A549 (cell line): ENCODE results near the gene MYO1C. TPM values are rescaled to one million over a fixed set of nuclear protein-coding genes. Genes with fewer than 3 reads are reported as not detected.
A peak's percentile ranks its signal among the peaks of the same experiment; 100 is the strongest.

ENCODE experiments used
- ATAC-seq, 2 experiments: fragments of 200-7000 bp in 1 of 2; fragments of >200 bp in 1 of 2; cut with Nextera tagmentation in 1 of 2; cut with Tn5 transposase in 1 of 2; 3 replicates each; pipeline versions ENCODE4 v1.8.0 to v1.9.1; 2018 to 2020; ENCODE audit warnings: mild to moderate bottlenecking in 1 of 2, moderate library complexity in 1 of 2
- CTCF ChIA-PET: fragments of 300-600 bp; sonication (Branson Sonifier 250); formaldehyde crosslinking; extraction: SDS; loops from one replicate; lab custom pipeline; 2021; ENCODE audit warnings: antibody characterized with exemption, inconsistent platforms; lab: Yijun Ruan, JAX
- POLR2A ChIA-PET: fragments of 350-600 bp; formaldehyde crosslinking; extraction: SDS; loops from one replicate; lab custom pipeline; 2021; ENCODE audit warnings: antibody characterized with exemption, inconsistent platforms; lab: Yijun Ruan, JAX
- DNase-seq, 2 experiments: peaks; one replicate each; pipeline versions ENCODE4 v3.0.0 to v3.0.0-alpha.2; 2011 to 2016; ENCODE audit warnings: low read depth in 1 of 2, low spot score in 1 of 2
- FAIRE-seq: peaks from 2 replicates; lab custom pipeline; 2011; peaks lifted over from hg19 to GRCh38; lab: Jason Lieb, UNC
- H3K27ac ChIP-seq, 2 experiments: fragments of >200 bp; sonication (Bioruptor Twin); formaldehyde crosslinking; 3 replicates each; pipeline ENCODE4 v1.5.1; 2016 to 2017
- H3K4me1 ChIP-seq: fragments of >200 bp; sonication (Bioruptor Twin); formaldehyde crosslinking; 3 replicates; pipeline ENCODE4 v1.6.1; 2016
- H3K4me2 ChIP-seq: fragments of >200 bp; sonication (Bioruptor Twin); formaldehyde crosslinking; 3 replicates; pipeline ENCODE4 v1.6.1; 2016
- H3K4me3 ChIP-seq: fragments of >200 bp; sonication (Bioruptor Twin); formaldehyde crosslinking; 3 replicates; pipeline ENCODE4 v1.5.1; 2016
- H3K9me3 ChIP-seq: fragments of >200 bp; sonication (Bioruptor Twin); formaldehyde crosslinking; 3 replicates; pipeline ENCODE4 v1.6.1; 2016
- BHLHE40 ChIP-seq: IDR thresholded peaks from 2 replicates; pipeline ENCODE4 v1.6.1; 2012; ENCODE audit warnings: low read depth, low read length, inconsistent platforms
- CBX2 ChIP-seq: fragments of 200-600 bp; sonication (generic); IDR thresholded peaks from 2 replicates; pipeline ENCODE4 v1.6.1; 2016; ENCODE audit warnings: low read depth, mild to moderate bottlenecking, borderline replicate concordance
- CHD4 ChIP-seq: fragments of 200-600 bp; sonication (generic); IDR thresholded peaks from 2 replicates; pipeline ENCODE4 v1.6.1; 2016; ENCODE audit warnings: antibody characterized with exemption, mild to moderate bottlenecking, borderline replicate concordance
- EHF ChIP-seq: fragments of 250-450 bp; sonication (Bioruptor Pico); IDR thresholded peaks from 2 replicates; pipeline ENCODE4 v1.5.0; 2020; ENCODE audit warnings: mild to moderate bottlenecking
- EHMT2 ChIP-seq: fragments of 200-600 bp; sonication (generic); IDR thresholded peaks from 2 replicates; pipeline ENCODE4 v1.6.1; 2016; ENCODE audit warnings: antibody characterized with exemption, low read depth, mild to moderate bottlenecking, moderate library complexity
- ESRRA ChIP-seq: fragments of 150-350 bp; IDR thresholded peaks from 2 replicates; pipeline ENCODE4 v1.6.1; 2014; ENCODE audit warnings: mild to moderate bottlenecking, low read length, borderline replicate concordance
- FOSB ChIP-seq: fragments of 250-450 bp; sonication (Bioruptor Pico); IDR thresholded peaks from 2 replicates; pipeline ENCODE4 v1.5.0; 2020; ENCODE audit warnings: mild to moderate bottlenecking, moderate library complexity
- FOXS1 ChIP-seq: fragments of 250-450 bp; sonication (Bioruptor Pico); IDR thresholded peaks from 2 replicates; pipeline ENCODE4 v1.5.0; 2020; ENCODE audit warnings: mild to moderate bottlenecking, moderate library complexity
- GATA3 ChIP-seq: IDR thresholded peaks from 2 replicates; pipeline ENCODE4 v1.6.1; 2012; ENCODE audit warnings: borderline replicate concordance
- HDAC2 ChIP-seq: fragments of 200-600 bp; sonication (generic); IDR thresholded peaks from 2 replicates; pipeline ENCODE4 v1.6.1; 2016
- HEYL ChIP-seq: fragments of 250-450 bp; sonication (Bioruptor Pico); IDR thresholded peaks from 2 replicates; pipeline ENCODE4 v1.8.0; 2021; ENCODE audit warnings: mild to moderate bottlenecking, moderate library complexity
- HOXA7 ChIP-seq: fragments of 250-450 bp; sonication (Bioruptor Pico); IDR thresholded peaks from 2 replicates; pipeline ENCODE4 v1.5.0; 2020; ENCODE audit warnings: mild to moderate bottlenecking, moderate library complexity
- HOXB5 ChIP-seq: fragments of 250-450 bp; sonication (Bioruptor Pico); IDR thresholded peaks from 2 replicates; pipeline ENCODE4 v1.5.0; 2020; ENCODE audit warnings: mild to moderate bottlenecking, moderate library complexity
- JUN ChIP-seq, 2 experiments: fragments of >200 bp; sonication (Bioruptor Twin); formaldehyde crosslinking; IDR thresholded peaks; 2 replicates in 1 of 2; 3 replicates in 1 of 2; pipeline ENCODE4 v1.6.1; 2016 to 2017
- JUNB ChIP-seq: fragments of >200 bp; sonication (Bioruptor Twin); formaldehyde crosslinking; IDR thresholded peaks from 2 replicates; pipeline ENCODE4 v1.6.1; 2016
- MAX ChIP-seq: IDR thresholded peaks from 2 replicates; pipeline ENCODE4 v1.6.1; 2012
- NR3C1 ChIP-seq: fragments of >200 bp; sonication (Bioruptor Twin); formaldehyde crosslinking; IDR thresholded peaks from 3 replicates; pipeline ENCODE4 v1.6.1; 2017
- PHF8 ChIP-seq: fragments of 200-600 bp; sonication (generic); IDR thresholded peaks from 2 replicates; pipeline ENCODE4 v1.6.1; 2016; ENCODE audit warnings: low read depth, mild to moderate bottlenecking, antibody characterized with exemption, moderate library complexity, borderline replicate concordance
- POLR2A ChIP-seq: IDR thresholded peaks from 2 replicates; pipeline ENCODE4 v1.6.1; 2012; ENCODE audit warnings: mild to moderate bottlenecking, low read length
- RAD21 ChIP-seq, 2 experiments: fragments of >200 bp in 1 of 2; sonication (Bioruptor Twin) in 1 of 2; formaldehyde crosslinking in 1 of 2; IDR thresholded peaks in 1 of 2; conservative IDR thresholded peaks in 1 of 2; 2 replicates in 1 of 2; 3 replicates in 1 of 2; pipeline ENCODE4 v1.6.1; 2012 to 2018; ENCODE audit warnings: inconsistent platforms in 1 of 2
- RARB ChIP-seq: fragments of 250-450 bp; sonication (Bioruptor Pico); IDR thresholded peaks from 2 replicates; pipeline ENCODE4 v1.8.0; 2021; ENCODE audit warnings: mild to moderate bottlenecking, moderate library complexity
- RNF2 ChIP-seq: fragments of 200-600 bp; sonication (generic); IDR thresholded peaks from 2 replicates; pipeline ENCODE4 v1.6.1; 2016; ENCODE audit warnings: low read depth, mild to moderate bottlenecking, antibody characterized with exemption, moderate library complexity, borderline replicate concordance
- SMC3 ChIP-seq: fragments of >200 bp; sonication (Bioruptor Twin); formaldehyde crosslinking; IDR thresholded peaks from 3 replicates; pipeline ENCODE4 v1.6.1; 2018; ENCODE audit warnings: inconsistent platforms
- SREBF2 ChIP-seq: fragments of 450-650 bp; IDR thresholded peaks from 2 replicates; pipeline ENCODE4 v1.6.1; 2014; ENCODE audit warnings: mild to moderate bottlenecking, moderate library complexity
- TFCP2L1 ChIP-seq: fragments of 250-450 bp; sonication (Bioruptor Pico); IDR thresholded peaks from 2 replicates; pipeline ENCODE4 v1.5.0; 2021; ENCODE audit warnings: mild to moderate bottlenecking
- TP53 ChIP-seq: fragments of 250-450 bp; sonication (Bioruptor Pico); IDR thresholded peaks from 2 replicates; pipeline ENCODE4 v1.5.0; 2021; ENCODE audit warnings: mild to moderate bottlenecking, moderate library complexity
- USF2 ChIP-seq: fragments of 450-650 bp; IDR thresholded peaks from 2 replicates; pipeline ENCODE4 v1.6.1; 2014; ENCODE audit warnings: antibody characterized with exemption
- ZC3H11A ChIP-seq: fragments of 450-650 bp; IDR thresholded peaks from 2 replicates; pipeline ENCODE4 v1.6.1; 2014; ENCODE audit warnings: antibody characterized with exemption, mild to moderate bottlenecking
- ZFP36 ChIP-seq: fragments of 450-650 bp; IDR thresholded peaks from 2 replicates; pipeline ENCODE4 v1.6.1; 2014; ENCODE audit warnings: borderline replicate concordance; ENCODE audit not compliant: partially characterized antibody
- ZSCAN20 ChIP-seq: fragments of 250-450 bp; sonication (Bioruptor Pico); IDR thresholded peaks from 2 replicates; pipeline ENCODE4 v1.8.0; 2022; ENCODE audit warnings: mild to moderate bottlenecking, moderate library complexity
- WGBS: methylation state at CpG from one replicate; pipeline ENCODE4 v1.1.6; 2017; ENCODE audit errors: missing lambda C conversion rate; 5-methylcytosine and 5-hydroxymethylcytosine counted together
- polyA plus RNA-seq, 4 experiments: library from polyadenylated mRNA; depleted of rRNA in 3 of 4; stranded (reverse); fragments of >200 nt; fragmentation: RNase III in 1 of 4; extraction: RNeasy Plus Mini Kit Qiagen cat#74134 plus additional on column Dnase treatment in 1 of 4; gene quantifications; 2 replicates in 3 of 4; 3 replicates in 1 of 4; pipeline ENCODE4 v1.2.3, GENCODE V29; 2011 to 2017
- TF ChIP-seq, protein P1 (sequence below): fragments of 250-450 bp; sonication (Bioruptor Pico); IDR thresholded peaks from 2 replicates; pipeline ENCODE4 v1.5.0; 2020; ENCODE audit warnings: low read depth, mild to moderate bottlenecking, moderate library complexity
- TF ChIP-seq, protein P2 (sequence below): fragments of >200 bp; sonication (Bioruptor Twin); formaldehyde crosslinking; IDR thresholded peaks from 3 replicates; pipeline ENCODE4 v1.6.1; 2016

Gene MYO1C
- polyA plus RNA-seq, 2 of the 4 experiments (the other 2 are of a cell fraction) = 101 to 123 TPM

- H3K4me2 ChIP-seq = peak overlapping the region; percentile 96
- no peak for TF ChIP-seq GATA3
- no peak for TF ChIP-seq SMC3
- no peak for TF ChIP-seq PHF8
- TF ChIP-seq HOXB5 (CRISPR knock-in tag) = no peak
- TF ChIP-seq POLR2A = no peak
- no peak for TF ChIP-seq NR3C1
- no peak for TF ChIP-seq EHMT2
- TF ChIP-seq HOXA7 = no peak
- no peak for TF ChIP-seq ESRRA
- no peak for TF ChIP-seq RAD21 (conservative IDR thresholded peaks at IDR 0.05 in 1 of 2, IDR thresholded peaks at IDR 0.05 in 1 of 2)
- no peak for TF ChIP-seq HDAC2
- TF ChIP-seq CHD4 = no peak
- TF ChIP-seq, all 56 proteins: peak for 0
- ChIA-PET POLR2A (interaction anchor here (0.6 to 0.9 kb wide), 4 partner anchors 24 to 347 kb away, joined by 3 to 5 read pairs (median 3); partner anchors contain the start of gene CRK), CTCF (interaction anchor here (0.6 to 1.0 kb wide), 3 partner anchors 9 to 31 kb away, joined by 3 to 5 read pairs (median 3); no protein-coding TSS in a partner anchor)
- Histone ChIP-seq H3K9me3 (no peaks in the 10 kb centered on the region), H3K27ac (peak overlapping the region in 1 of 2 experiments; percentile 97; a peak in 3 of 6 replicates), H3K4me3 (no peak overlapping the region), H3K4me1 (peaks cover 43% of the 10 kb centered on the region)
- FAIRE-seq (no peak), DNase-seq (no peak), ATAC-seq (no peak)
- 93% methylated on average over 29 of the region's 29 CpGs for WGBS
Observed at GRCh38 chr17:1484060-1484535, 8.4 kb downstream of the MYO1C start.

GRCh38 chr17:1482680-1483079, 9.8 kb downstream of the MYO1C start:
- POLR2A ChIA-PET = no interaction called here
- CTCF ChIA-PET = no interaction called here

DNA sequence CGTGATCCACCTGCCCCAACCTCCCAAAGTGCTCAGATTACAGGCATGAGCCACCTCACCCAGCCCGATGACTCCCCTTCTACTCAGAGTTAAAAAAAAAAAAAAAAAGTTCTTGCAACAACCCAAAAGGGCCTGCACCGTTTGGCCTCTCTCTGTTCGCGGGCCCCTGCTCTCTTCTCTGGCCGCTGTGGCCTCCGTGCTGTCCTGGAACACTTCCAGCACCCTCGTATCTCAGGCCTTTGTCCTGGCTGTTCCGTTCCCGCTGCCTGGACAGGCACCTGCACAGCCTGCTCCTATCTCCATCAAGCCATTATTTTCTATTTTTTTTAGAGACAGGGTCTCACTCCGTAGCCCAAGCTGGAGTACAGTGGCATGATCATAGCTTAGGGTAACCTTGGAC, 10.8 kb downstream of the MYO1C start:
- ChIA-PET POLR2A (no interaction called here), CTCF (interaction anchor here (0.5 to 2.0 kb wide), 6 partner anchors 23 to 167 kb away, joined by 3 to 9 read pairs (median 3); no protein-coding TSS in a partner anchor)
- ATAC-seq = no peak
- Histone ChIP-seq H3K4me2 (no peak overlapping the region), H3K4me3 (no peak overlapping the region), H3K27ac (no peak overlapping the region), H3K9me3 (no peaks in the 10 kb centered on the region), H3K4me1 (peaks cover 25% of the 10 kb centered on the region)
- no peak for FAIRE-seq
- no peak for DNase-seq
- TF ChIP-seq ZC3H11A (no peak), USF2 (no peak), EHMT2 (no peak), TP53 (CRISPR knock-in tag) (no peak), GATA3 (no peak), EHF (CRISPR knock-in tag) (no peak), HEYL (no peak), RARB (no peak), FOSB (CRISPR knock-in tag) (no peak), CBX2 (no peak), SREBF2 (no peak), ESRRA (no peak), BHLHE40 (no peak), ZFP36 (no peak), RNF2 (no peak), JUNB (no peak), PHF8 (no peak), ZSCAN20 (no peak)
- TF ChIP-seq, protein P1, sequence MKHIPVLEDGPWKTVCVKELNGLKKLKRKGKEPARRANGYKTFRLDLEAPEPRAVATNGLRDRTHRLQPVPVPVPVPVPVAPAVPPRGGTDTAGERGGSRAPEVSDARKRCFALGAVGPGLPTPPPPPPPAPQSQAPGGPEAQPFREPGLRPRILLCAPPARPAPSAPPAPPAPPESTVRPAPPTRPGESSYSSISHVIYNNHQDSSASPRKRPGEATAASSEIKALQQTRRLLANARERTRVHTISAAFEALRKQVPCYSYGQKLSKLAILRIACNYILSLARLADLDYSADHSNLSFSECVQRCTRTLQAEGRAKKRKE (CRISPR knock-in tag) = no peak
- WGBS = 87% methylated on average over 11 of the region's 11 CpGs

More at GRCh38 chr17:1482680-1483079, 9.8 kb downstream of the MYO1C start:
- no peak for ATAC-seq
- TF ChIP-seq EHMT2 (no peak), TFCP2L1 (CRISPR knock-in tag) (no peak), EHF (CRISPR knock-in tag) (no peak), MAX (no peak), SREBF2 (no peak), JUN (IDR thresholded peaks at IDR 0.05) (no peak), FOXS1 (CRISPR knock-in tag) (no peak)
- TF ChIP-seq, protein P2, sequence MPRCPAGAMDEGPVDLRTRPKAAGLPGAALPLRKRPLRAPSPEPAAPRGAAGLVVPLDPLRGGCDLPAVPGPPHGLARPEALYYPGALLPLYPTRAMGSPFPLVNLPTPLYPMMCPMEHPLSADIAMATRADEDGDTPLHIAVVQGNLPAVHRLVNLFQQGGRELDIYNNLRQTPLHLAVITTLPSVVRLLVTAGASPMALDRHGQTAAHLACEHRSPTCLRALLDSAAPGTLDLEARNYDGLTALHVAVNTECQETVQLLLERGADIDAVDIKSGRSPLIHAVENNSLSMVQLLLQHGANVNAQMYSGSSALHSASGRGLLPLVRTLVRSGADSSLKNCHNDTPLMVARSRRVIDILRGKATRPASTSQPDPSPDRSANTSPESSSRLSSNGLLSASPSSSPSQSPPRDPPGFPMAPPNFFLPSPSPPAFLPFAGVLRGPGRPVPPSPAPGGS = no peak
- Histone ChIP-seq H3K27ac (no peak overlapping the region), H3K4me2 (no peak overlapping the region), H3K4me1 (peaks cover 35% of the 10 kb centered on the region), H3K4me3 (no peak overlapping the region), H3K9me3 (no peaks in the 10 kb centered on the region)
- no peak for DNase-seq
- FAIRE-seq = no peak
- 88% methylated on average over 19 of the region's 20 CpGs for WGBS
